CD14-positive monocyte (primary cell): Measurements from ENCODE around the gene LIF. TPM values are rescaled to one million over a fixed set of nuclear protein-coding genes. Genes with fewer than 3 reads are reported as not detected.

Source experiments
- DNase-seq, 3 donors: peaks; one replicate each; pipeline ENCODE4 v3.0.0-alpha.2; 2011 to 2022
- H2AFZ ChIP-seq: 2 replicates; pipeline ENCODE4 v1.6.0; 2012; ENCODE audit warnings: mild to moderate bottlenecking, low read depth, low read length, inconsistent platforms; ENCODE audit not compliant: insufficient read depth, poor library complexity, severe bottlenecking
- H3K27ac ChIP-seq, 2 donors: 1 replicate in 1 of 2; 2 replicates in 1 of 2; pipeline ENCODE4 v1.5.1; 2012 to 2013; ENCODE audit warnings: low read length in 2 of 2, control low read depth in 1 of 2, inconsistent platforms in 1 of 2, low read depth in 1 of 2, mild to moderate bottlenecking in 1 of 2
- H3K27me3 ChIP-seq, 2 donors: one replicate each; pipeline versions ENCODE4 v1.6.0 to v1.6.1; 2011 to 2013; ENCODE audit warnings: low read length in 2 of 2; ENCODE audit not compliant: control insufficient read depth in 2 of 2, insufficient read depth in 2 of 2
- H3K36me3 ChIP-seq, 2 donors: replicated peaks in 1 of 2; 1 replicate in 1 of 2; 2 replicates in 1 of 2; pipeline versions ENCODE4 v1.5.1 to v1.6.1; 2012 to 2013; ENCODE audit warnings: low read length in 2 of 2, control low read depth in 1 of 2, inconsistent platforms in 1 of 2, mild to moderate bottlenecking in 1 of 2; ENCODE audit not compliant: insufficient read depth in 2 of 2, control insufficient read depth in 1 of 2
- H3K4me1 ChIP-seq, 2 donors: 1 replicate in 1 of 2; 2 replicates in 1 of 2; pipeline versions ENCODE4 v1.5.1 to v1.6.1; 2012 to 2013; ENCODE audit warnings: low read length in 2 of 2, control low read depth in 1 of 2, inconsistent platforms in 1 of 2, mild to moderate bottlenecking in 1 of 2, moderate library complexity in 1 of 2; ENCODE audit not compliant: insufficient read depth in 2 of 2, control insufficient read depth in 1 of 2
- H3K4me2 ChIP-seq: replicated peaks from 2 replicates; pipeline ENCODE3; 2012; ENCODE audit warnings: low read length, moderate library complexity, mild to moderate bottlenecking; ENCODE audit not compliant: poor library complexity, severe bottlenecking; ENCODE audit errors: extremely low read depth
- H3K4me3 ChIP-seq, 3 experiments: fragments of 200-600 bp in 1 of 3; sonication (generic) in 1 of 3; replicated peaks in 1 of 3; 1 replicate in 2 of 3; 2 replicates in 1 of 3; pipeline ENCODE4 v1.5.1; 2011 to 2013; ENCODE audit warnings: low read length in 3 of 3, mild to moderate bottlenecking in 3 of 3, control low read depth in 2 of 3, low read depth in 2 of 3, inconsistent platforms in 1 of 3, moderate library complexity in 1 of 3
- H3K79me2 ChIP-seq: 2 replicates; pipeline ENCODE4 v1.6.0; 2012; ENCODE audit warnings: mild to moderate bottlenecking, control low read depth, inconsistent platforms, low read length, moderate library complexity; ENCODE audit not compliant: insufficient read depth
- H3K9ac ChIP-seq: 2 replicates; pipeline ENCODE4 v1.6.0; 2017; ENCODE audit warnings: low read length, mild to moderate bottlenecking; ENCODE audit not compliant: insufficient read depth, poor library complexity, severe bottlenecking
- H3K9me3 ChIP-seq, 2 donors: replicated peaks in 1 of 2; 1 replicate in 1 of 2; 2 replicates in 1 of 2; pipeline versions ENCODE4 v1.5.1 to v1.6.1; 2012 to 2013; ENCODE audit warnings: low read length in 2 of 2, control low read depth in 1 of 2; ENCODE audit not compliant: control insufficient read depth in 1 of 2, insufficient read depth in 1 of 2
- H4K20me1 ChIP-seq: 2 replicates; pipeline ENCODE4 v1.6.0; 2012; ENCODE audit warnings: mild to moderate bottlenecking, low read length, control low read depth, moderate library complexity; ENCODE audit not compliant: insufficient read depth
- H3K27ac Mint-ChIP-seq, 7 donors: one replicate each; pipeline ENCODE4 v1.8.0; 2020; ENCODE audit warnings: mild to moderate bottlenecking in 7 of 7, mixed read lengths in 7 of 7, moderate library complexity in 6 of 7, inconsistent platforms in 2 of 7
- H3K27me3 Mint-ChIP-seq, 3 donors: one replicate each; pipeline ENCODE4 v1.8.0; 2021 to 2022; ENCODE audit warnings: low read depth in 3 of 3, mild to moderate bottlenecking in 3 of 3, mixed read lengths in 3 of 3, moderate library complexity in 3 of 3, inconsistent platforms in 1 of 3
- H3K36me3 Mint-ChIP-seq, 2 donors: one replicate each; pipeline ENCODE4 v1.8.0; 2020; ENCODE audit warnings: mixed read lengths in 2 of 2, inconsistent platforms in 1 of 2, mild to moderate bottlenecking in 1 of 2
- H3K4me1 Mint-ChIP-seq: one replicate; pipeline ENCODE4 v1.8.0; 2020; ENCODE audit warnings: mild to moderate bottlenecking, mixed read lengths
- H3K4me3 Mint-ChIP-seq, 2 donors: one replicate each; pipeline ENCODE4 v1.8.0; 2020; ENCODE audit warnings: mild to moderate bottlenecking in 2 of 2, mixed read lengths in 2 of 2, moderate library complexity in 1 of 2
- H3K9me3 Mint-ChIP-seq, 7 donors: one replicate each; pipeline ENCODE4 v1.8.0; 2020 to 2022; ENCODE audit warnings: mixed read lengths in 7 of 7, mild to moderate bottlenecking in 6 of 7, moderate library complexity in 6 of 7, inconsistent platforms in 2 of 7
- WGBS: methylation state at CpG from one replicate; pipeline ENCODE4 v1.1.5; 2013; ENCODE audit warnings: missing lambda C conversion rate; ENCODE audit not compliant: insufficient coverage; 5-methylcytosine and 5-hydroxymethylcytosine counted together
- intact Hi-C, 2 donors: fragments of 100-400 bp; cut with micrococcal nuclease; formaldehyde crosslinking; loops; one replicate each; pipeline versions ENCODE4 v1.15.0 to v1.15.1; 2023
- polyA plus RNA-seq, 3 donors: library from polyadenylated mRNA; depleted of rRNA in 1 of 3; unstranded in 2 of 3; stranded (reverse) in 1 of 3; fragments of 300-500 nt in 2 of 3; fragments of >200 nt in 1 of 3; fragmentation: Illumina TruSeq in 2 of 3; gene quantifications; 1 replicate in 2 of 3; 2 replicates in 1 of 3; pipeline ENCODE4 v1.2.3, GENCODE V29; 2012 to 2021
- TF ChIP-seq, protein P1 (sequence below): fragments of 200-600 bp; IDR thresholded peaks from one replicate; pipeline ENCODE4 v1.8.0; 2022; ENCODE audit warnings: antibody characterized with exemption, mild to moderate bottlenecking

Gene LIF
- polyA plus RNA-seq, 3 donors: 7.0 TPM; not detected in 2

DNA sequence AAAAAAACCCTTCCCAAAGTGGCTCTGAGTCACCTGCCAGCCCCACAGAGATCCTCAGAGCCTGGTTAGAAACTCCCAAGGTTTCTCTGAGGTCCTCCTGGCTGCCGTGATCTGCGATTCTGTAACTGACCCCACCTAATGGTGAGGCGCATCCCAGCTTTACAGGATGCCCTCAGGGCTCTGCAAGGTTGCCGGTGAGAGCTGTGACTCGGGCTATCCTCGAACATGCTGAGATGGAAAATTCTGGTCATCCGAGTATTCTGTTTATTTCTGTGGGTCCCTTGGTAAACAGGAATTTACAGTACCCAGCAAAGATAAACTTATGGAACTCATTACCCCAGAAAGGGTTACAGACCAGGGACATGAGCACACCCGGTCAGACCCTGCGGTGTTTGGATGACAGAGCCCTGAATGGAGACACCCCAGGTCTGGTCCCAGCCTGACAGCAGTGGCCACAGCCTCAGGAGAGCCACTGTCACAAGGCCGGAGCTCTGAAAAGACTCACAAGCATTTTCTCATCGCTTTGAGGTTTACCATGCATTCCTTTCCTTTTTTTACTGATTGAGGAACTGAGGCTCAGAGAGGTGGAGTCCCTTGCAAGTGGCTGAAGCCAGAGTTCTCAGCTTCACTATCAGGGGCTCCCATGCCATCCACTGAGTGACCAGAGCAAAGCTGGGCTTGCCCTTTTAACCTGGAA lies 22.2 kb downstream of the LIF start:
- Mint-ChIP-seq H3K4me1 (peaks cover 12% of the 10 kb centered on the region), H3K36me3 (no peaks in the 10 kb centered on the region), H3K27me3 (peaks cover 28 to 45% (median 39%) of the 10 kb centered on the region in 3 donors), H3K9me3 (peaks cover 0 to 4% (median 4%) of the 10 kb centered on the region in 7 donors), H3K27ac (no peak overlapping the region), H3K4me3 (no peak overlapping the region)
- 86% methylated on average over 6 of the region's 11 CpGs for WGBS
- Histone ChIP-seq H3K36me3 (no peaks in the 10 kb centered on the region), H3K4me2 (no peak overlapping the region), H3K79me2 (no peaks in the 10 kb centered on the region), H3K4me3 (no peak overlapping the region), H3K9me3 (no peaks in the 10 kb centered on the region), H2AFZ (no peak overlapping the region), H4K20me1 (no peaks in the 10 kb centered on the region), H3K4me1 (peaks cover 6 to 9% of the 10 kb centered on the region in 2 donors), H3K27me3 (peaks cover 0 to 23% of the 10 kb centered on the region in 2 donors), H3K27ac (no peak overlapping the region), H3K9ac (no peak overlapping the region)
- DNase-seq: peak in 2 of 3 donors; percentile 15 to 32
- intact Hi-C loops: no loop called here
- TF ChIP-seq, protein P1, sequence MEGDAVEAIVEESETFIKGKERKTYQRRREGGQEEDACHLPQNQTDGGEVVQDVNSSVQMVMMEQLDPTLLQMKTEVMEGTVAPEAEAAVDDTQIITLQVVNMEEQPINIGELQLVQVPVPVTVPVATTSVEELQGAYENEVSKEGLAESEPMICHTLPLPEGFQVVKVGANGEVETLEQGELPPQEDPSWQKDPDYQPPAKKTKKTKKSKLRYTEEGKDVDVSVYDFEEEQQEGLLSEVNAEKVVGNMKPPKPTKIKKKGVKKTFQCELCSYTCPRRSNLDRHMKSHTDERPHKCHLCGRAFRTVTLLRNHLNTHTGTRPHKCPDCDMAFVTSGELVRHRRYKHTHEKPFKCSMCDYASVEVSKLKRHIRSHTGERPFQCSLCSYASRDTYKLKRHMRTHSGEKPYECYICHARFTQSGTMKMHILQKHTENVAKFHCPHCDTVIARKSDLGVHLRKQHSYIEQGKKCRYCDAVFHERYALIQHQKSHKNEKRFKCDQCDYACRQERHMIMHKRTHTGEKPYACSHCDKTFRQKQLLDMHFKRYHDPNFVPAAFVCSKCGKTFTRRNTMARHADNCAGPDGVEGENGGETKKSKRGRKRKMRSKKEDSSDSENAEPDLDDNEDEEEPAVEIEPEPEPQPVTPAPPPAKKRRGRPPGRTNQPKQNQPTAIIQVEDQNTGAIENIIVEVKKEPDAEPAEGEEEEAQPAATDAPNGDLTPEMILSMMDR: no peak

DNA sequence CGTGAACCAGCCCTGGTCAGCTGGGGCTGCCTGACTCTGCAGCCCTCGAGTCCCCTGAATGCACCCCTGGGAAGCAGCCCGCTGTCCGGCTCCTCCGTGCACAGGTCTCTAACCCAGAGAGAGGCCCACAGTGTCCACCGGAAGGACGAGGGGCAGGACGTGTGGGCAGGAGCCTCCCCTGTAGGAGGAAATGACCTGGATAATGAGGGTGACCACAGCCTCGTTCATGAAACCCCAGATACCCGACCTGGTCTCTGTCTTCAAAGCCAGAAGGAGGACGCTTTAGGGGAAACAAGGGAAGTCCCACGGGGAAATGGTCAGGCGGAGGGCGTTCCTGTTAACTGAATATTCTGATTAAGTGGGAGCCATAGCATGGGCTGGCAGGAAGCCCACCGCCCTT lies 23.3 kb downstream of the LIF start:
- no peaks in the 10 kb centered on the region for H3K9me3 ChIP-seq
- H3K36me3 Mint-ChIP-seq: no peaks in the 10 kb centered on the region
- no peaks in the 10 kb centered on the region for H4K20me1 ChIP-seq
- H3K4me1 ChIP-seq: peaks cover 6 to 9% of the 10 kb centered on the region in 2 donors
- no peak overlapping the region for H2AFZ ChIP-seq
- peaks cover 12% of the 10 kb centered on the region for H3K4me1 Mint-ChIP-seq
- no peak overlapping the region for H3K9ac ChIP-seq
- no peaks in the 10 kb centered on the region for H3K79me2 ChIP-seq
- intact Hi-C loops: no loop called here
- H3K27me3 ChIP-seq: peaks cover 0 to 23% of the 10 kb centered on the region in 2 donors
- 62% methylated on average over 14 of the region's 15 CpGs for WGBS
- H3K4me3 Mint-ChIP-seq: no peak overlapping the region
- H3K4me3 ChIP-seq: no peak overlapping the region
- no peak overlapping the region for H3K4me2 ChIP-seq
- TF ChIP-seq, protein P1: no peak
- no peak overlapping the region for H3K27ac Mint-ChIP-seq
- H3K27me3 Mint-ChIP-seq: peaks cover 26 to 45% (median 37%) of the 10 kb centered on the region in 3 donors
- H3K9me3 Mint-ChIP-seq: peaks cover 0 to 4% (median 4%) of the 10 kb centered on the region in 7 donors
- H3K36me3 ChIP-seq: no peaks in the 10 kb centered on the region
- no peak for DNase-seq
- no peak overlapping the region for H3K27ac ChIP-seq
